ENCODE data around the gene ENDOD1. TPM values are rescaled to one million over a fixed set of nuclear protein-coding genes. Genes with fewer than 3 reads are reported as not detected.

Gene ENDOD1
- total and polyA plus RNA-seq, 2 donors from 2014 or later: 19.3 to 69.0 TPM

- H3K27me3 ChIP-seq (ENCODE audit: control insufficient read depth, insufficient read depth, low read length): no peaks in the 10 kb centered on the region
- no peak for FAIRE-seq
- H3K4me1 ChIP-seq (ENCODE audit: control insufficient read depth in 2 of 3, insufficient read depth in 2 of 3, low read depth in 1 of 3, low read length in 3 of 3): peaks cover 11 to 31% (median 23%) of the 10 kb centered on the region in 3 donors
- intact Hi-C loops (cut with DNase I): loop anchor here (10.0 kb wide), 1 partner anchor 56 kb away; no protein-coding TSS in a partner anchor
- no peak for TF ChIP-seq CTCF (IDR thresholded peaks at IDR 0.05; ENCODE audit: borderline replicate concordance, extremely low read depth, insufficient read depth)
- H3K4me3 ChIP-seq (ENCODE audit: low read length in 3 of 3): no peak overlapping the region
- no peak overlapping the region for H3K9ac ChIP-seq (ENCODE audit: low read length in 3 of 3)
- no peaks in the 10 kb centered on the region for H3K9me3 ChIP-seq (ENCODE audit: control insufficient read depth in 2 of 3, insufficient read depth in 1 of 3, low read length in 3 of 3)
- peak overlapping the region in 1 of 2 donors; percentile 2 for H3K27ac ChIP-seq (ENCODE audit: low read depth in 2 of 2, low read length in 2 of 2)
- no peaks in the 10 kb centered on the region for H3K36me3 ChIP-seq (ENCODE audit: control insufficient read depth in 2 of 3, insufficient read depth in 3 of 3, low read length in 3 of 3)
- DNase-seq: no peak
Measured at GRCh38 chr11:95078526-95078925, 11.1 kb upstream of the ENDOD1 start.

DNA sequence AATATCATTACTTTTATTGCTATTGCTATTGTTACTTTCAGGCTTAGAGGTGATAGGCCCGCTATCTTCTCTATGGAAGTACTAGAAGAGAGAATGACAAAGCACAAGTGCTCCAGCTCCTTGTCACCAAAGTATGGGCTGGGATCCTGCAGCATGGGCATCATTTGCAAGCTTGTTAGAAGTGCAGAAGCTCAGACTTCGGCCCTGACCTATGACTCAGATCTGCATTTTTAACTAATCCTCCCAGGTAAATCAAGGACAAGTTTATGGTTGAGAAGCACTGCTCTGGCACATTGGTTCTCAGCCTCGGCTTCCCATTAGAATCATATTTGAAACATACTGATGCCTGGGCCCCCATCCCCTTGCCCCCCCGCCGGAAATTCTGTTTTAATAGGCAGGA, 8.6 kb upstream of the ENDOD1 start:
- Histone ChIP-seq H3K9ac (ENCODE audit: low read length in 3 of 3) (no peak overlapping the region), H3K27me3 (ENCODE audit: control insufficient read depth, insufficient read depth, low read length) (no peaks in the 10 kb centered on the region), H3K27ac (ENCODE audit: low read depth in 2 of 2, low read length in 2 of 2) (peak overlapping the region in 1 of 2 donors; percentile 75), H3K36me3 (ENCODE audit: control insufficient read depth in 2 of 3, insufficient read depth in 3 of 3, low read length in 3 of 3) (no peaks in the 10 kb centered on the region), H3K9me3 (ENCODE audit: control insufficient read depth in 2 of 3, insufficient read depth in 1 of 3, low read length in 3 of 3) (no peaks in the 10 kb centered on the region), H3K4me1 (ENCODE audit: control insufficient read depth in 2 of 3, insufficient read depth in 2 of 3, low read depth in 1 of 3, low read length in 3 of 3) (peaks cover 0 to 15% (median 12%) of the 10 kb centered on the region in 3 donors), H3K4me3 (ENCODE audit: low read length in 3 of 3) (no peak overlapping the region)
- no peak for FAIRE-seq
- TF ChIP-seq CTCF (IDR thresholded peaks at IDR 0.05; ENCODE audit: borderline replicate concordance, extremely low read depth, insufficient read depth): no peak
- no peak for DNase-seq
- intact Hi-C loops (cut with DNase I): no loop called here

DNA sequence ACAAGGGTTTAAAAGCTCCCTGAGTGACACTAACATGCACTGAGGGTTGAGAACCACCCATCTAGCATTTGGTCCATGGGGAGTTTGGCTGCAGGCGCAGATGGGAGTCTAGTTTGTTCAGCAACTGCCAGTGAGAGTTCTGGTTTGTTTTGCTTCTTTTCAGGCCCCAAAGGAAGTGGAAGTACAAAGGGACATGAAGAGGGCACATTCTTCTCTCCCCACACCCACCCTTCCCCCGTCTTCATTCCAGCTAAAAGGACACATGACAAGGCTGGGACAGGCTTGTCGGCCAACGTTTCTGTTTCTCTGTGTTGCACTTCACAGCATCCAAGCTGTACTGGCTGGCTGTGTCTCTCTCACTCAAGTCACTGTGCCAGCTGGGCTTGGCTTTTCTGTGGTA, 8.2 kb upstream of the ENDOD1 start:
- TF ChIP-seq CTCF (IDR thresholded peaks at IDR 0.05; ENCODE audit: borderline replicate concordance, extremely low read depth, insufficient read depth): no peak
- Histone ChIP-seq H3K4me3 (ENCODE audit: low read length in 3 of 3) (no peak overlapping the region), H3K27ac (ENCODE audit: low read depth in 2 of 2, low read length in 2 of 2) (peak overlapping the region; percentile 74 to 75), H3K36me3 (ENCODE audit: control insufficient read depth in 2 of 3, insufficient read depth in 3 of 3, low read length in 3 of 3) (no peaks in the 10 kb centered on the region), H3K9me3 (ENCODE audit: control insufficient read depth in 2 of 3, insufficient read depth in 1 of 3, low read length in 3 of 3) (no peaks in the 10 kb centered on the region), H3K27me3 (ENCODE audit: control insufficient read depth, insufficient read depth, low read length) (no peaks in the 10 kb centered on the region), H3K4me1 (ENCODE audit: control insufficient read depth in 2 of 3, insufficient read depth in 2 of 3, low read depth in 1 of 3, low read length in 3 of 3) (peaks cover 0 to 13% (median 11%) of the 10 kb centered on the region in 3 donors), H3K9ac (ENCODE audit: low read length in 3 of 3) (no peak overlapping the region)
- intact Hi-C loops (cut with DNase I): no loop called here
- FAIRE-seq (no peak), DNase-seq (peak in 4 of 5 donors; percentile 24 to 85 (median 58))

DNA sequence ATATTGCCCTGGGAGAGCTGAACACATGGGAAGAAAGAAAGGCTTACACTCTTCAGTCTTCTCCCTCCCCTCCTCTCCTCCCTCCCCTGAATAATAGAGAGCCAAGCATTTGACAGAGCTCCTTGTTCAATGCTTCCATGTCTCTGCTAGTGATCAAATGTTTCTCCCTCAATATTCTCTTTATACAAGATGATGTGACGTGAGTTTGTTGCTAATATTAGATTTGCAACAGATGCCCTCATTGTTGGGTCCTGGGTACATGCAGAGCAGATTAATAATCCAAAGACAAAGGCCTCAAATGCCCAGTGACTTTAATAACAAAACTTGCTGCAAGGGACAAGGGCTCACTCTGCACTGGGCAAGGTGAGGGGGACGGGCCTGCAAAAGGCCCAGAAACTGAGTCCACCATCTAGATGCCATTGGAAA, 7.1 kb upstream of the ENDOD1 start:
- FAIRE-seq (no peak), DNase-seq (no peak)
- Histone ChIP-seq H3K4me3 (ENCODE audit: low read length in 3 of 3) (no peak overlapping the region), H3K27ac (ENCODE audit: low read depth in 2 of 2, low read length in 2 of 2) (no peak overlapping the region), H3K9ac (ENCODE audit: low read length in 3 of 3) (no peak overlapping the region), H3K36me3 (ENCODE audit: control insufficient read depth in 2 of 3, insufficient read depth in 3 of 3, low read length in 3 of 3) (no peaks in the 10 kb centered on the region), H3K27me3 (ENCODE audit: control insufficient read depth, insufficient read depth, low read length) (no peaks in the 10 kb centered on the region), H3K4me1 (ENCODE audit: control insufficient read depth in 2 of 3, insufficient read depth in 2 of 3, low read depth in 1 of 3, low read length in 3 of 3) (peaks cover 0 to 11% (median 9%) of the 10 kb centered on the region in 3 donors), H3K9me3 (ENCODE audit: control insufficient read depth in 2 of 3, insufficient read depth in 1 of 3, low read length in 3 of 3) (no peaks in the 10 kb centered on the region)
- intact Hi-C loops (cut with DNase I): no loop called here
- TF ChIP-seq CTCF (IDR thresholded peaks at IDR 0.05; ENCODE audit: borderline replicate concordance, extremely low read depth, insufficient read depth): no peak

All from kidney (tissue), 14 donors.